ENCODE measurements around the gene B3GALNT1.
A peak's percentile ranks its signal among the peaks of the same experiment; 100 is the strongest.

B3GALNT1 gene

GRCh38 chr3:161104561-161105551 is at the start of gene B3GALNT1:
Gene B3GALNT1, minus strand, starts transcription at chr3:161105349. Its CDS starts 18,595 bp downstream, at chr3:161086754.
- peak; percentile 77 for DNase-seq (ENCODE audit: low spot score)

- no peak for DNase-seq (ENCODE audit: low spot score)
These were observed 48.3 kb upstream of the B3GALNT1 start for GRCh38 chr3:161153480-161153879.

GRCh38 chr3:161150001-161150525 is 44.9 kb upstream of the B3GALNT1 start:
- no peak for DNase-seq (ENCODE audit: low spot score)

DNA sequence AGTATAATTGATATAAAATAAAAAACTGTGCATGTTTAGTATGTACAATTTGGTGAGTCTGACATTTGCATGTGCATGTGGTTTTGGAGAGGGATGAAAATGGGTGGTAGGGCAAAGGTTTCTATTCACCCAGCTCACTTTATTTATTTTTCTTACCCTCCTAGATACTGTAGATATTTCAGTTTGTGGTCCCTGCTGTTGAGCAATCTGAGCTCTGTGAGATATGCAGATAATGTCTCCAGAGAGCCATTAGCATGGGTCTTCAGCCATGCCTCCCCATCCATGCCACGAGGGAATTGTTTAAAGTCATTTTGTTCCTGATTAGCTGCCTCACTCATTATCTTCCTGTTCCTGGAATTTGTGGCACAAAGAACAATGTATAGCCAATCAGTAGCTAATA is 44.4 kb upstream of the B3GALNT1 start:
- no peak for DNase-seq (ENCODE audit: low spot score)

DNA sequence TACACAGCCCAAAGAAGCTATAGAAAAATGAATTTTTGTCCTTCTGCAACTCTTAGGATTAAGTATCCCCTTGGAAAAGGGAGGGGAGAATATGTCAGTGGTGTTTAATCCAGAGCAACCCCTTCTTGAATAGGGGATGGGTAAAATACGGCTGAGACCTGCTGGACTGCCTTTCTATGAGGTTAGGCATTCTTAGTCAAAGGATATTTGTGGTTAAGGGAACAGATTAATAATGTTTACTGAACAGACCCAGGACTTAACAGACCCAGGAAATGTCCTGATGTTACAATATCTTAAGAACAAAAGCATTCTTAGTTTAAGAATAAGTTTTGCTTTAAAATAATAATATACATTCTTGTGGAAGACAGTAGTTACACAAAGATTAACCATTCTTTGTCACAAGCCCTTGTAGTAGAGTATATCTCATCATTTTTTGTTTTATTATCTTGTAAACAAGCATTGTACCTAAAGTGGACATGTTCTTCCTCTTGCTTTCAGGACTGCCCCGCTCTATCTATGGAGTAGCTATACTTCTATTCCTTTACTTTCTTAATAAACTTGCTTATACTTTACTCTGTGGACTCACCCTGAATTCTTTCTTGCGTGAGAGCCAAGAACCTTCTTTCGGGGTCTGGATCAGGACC is 43.8 kb upstream of the B3GALNT1 start:
- no peak for DNase-seq (ENCODE audit: low spot score)

- no peak for DNase-seq (ENCODE audit: low spot score)
These were observed 37.3 kb upstream of the B3GALNT1 start for GRCh38 chr3:161142486-161142885.

GRCh38 chr3:161139686-161140085 is 34.5 kb upstream of the B3GALNT1 start:
- DNase-seq (ENCODE audit: low spot score): no peak

DNA sequence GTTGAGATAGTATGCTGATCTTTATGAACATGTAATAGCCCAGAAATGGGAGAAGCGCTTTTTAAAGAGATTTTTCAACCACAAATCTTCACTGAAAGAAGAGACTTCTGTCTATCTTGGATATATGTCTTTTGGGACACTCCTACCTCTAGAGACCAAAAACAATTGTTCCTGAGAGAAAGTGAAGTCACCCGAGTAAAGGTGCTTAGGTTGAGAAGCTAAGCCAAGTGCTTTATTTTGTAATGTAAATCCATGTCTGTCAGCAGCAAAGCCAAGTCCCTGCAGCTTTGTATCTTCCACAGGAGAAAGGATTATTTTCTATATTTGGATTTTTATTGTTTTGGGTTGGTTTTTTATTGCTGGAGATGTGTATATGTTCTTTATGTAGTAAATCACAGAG is 32.1 kb upstream of the B3GALNT1 start:
- peak; percentile 12 for DNase-seq (ENCODE audit: low spot score)

DNA sequence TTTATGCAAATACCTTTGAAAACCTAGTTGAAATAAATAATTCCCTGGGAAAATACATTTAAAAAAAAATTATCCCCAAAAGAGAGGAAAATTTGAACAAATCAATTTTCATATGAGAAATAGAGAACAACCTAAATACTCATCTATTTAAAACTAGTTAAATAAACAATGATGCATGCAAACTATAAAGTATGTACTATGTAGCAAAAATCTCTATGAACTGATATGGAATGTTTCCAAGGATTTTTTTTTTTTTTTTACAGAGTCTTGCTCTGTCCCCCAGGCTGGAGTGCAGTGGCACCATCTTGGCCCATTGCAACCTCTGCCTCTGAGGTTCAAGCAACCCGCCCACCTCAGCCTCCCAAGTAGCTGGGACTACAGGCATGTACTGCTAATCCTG is 27.2 kb upstream of the B3GALNT1 start:
- DNase-seq (ENCODE audit: low spot score): no peak

DNA sequence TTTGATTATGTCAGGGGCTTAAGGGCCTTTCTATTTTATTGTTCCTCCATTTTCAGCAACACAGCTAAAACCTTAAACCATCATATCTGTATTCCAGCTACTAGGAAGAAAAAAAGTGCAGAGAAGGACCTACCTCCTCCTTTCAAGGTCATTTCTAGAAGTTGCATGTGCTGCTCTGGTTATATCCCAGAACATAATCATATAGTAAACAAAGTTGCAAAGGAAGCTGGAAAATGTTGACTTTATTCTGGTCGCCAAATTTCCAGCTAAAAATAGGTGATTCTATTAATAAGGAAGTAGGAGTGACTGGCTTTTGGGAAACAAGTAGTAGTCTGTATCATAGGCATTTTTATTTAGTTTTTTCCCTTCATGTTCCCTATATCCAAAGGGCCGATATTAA is 21.3 kb upstream of the B3GALNT1 start:
- DNase-seq (ENCODE audit: low spot score): no peak

DNA sequence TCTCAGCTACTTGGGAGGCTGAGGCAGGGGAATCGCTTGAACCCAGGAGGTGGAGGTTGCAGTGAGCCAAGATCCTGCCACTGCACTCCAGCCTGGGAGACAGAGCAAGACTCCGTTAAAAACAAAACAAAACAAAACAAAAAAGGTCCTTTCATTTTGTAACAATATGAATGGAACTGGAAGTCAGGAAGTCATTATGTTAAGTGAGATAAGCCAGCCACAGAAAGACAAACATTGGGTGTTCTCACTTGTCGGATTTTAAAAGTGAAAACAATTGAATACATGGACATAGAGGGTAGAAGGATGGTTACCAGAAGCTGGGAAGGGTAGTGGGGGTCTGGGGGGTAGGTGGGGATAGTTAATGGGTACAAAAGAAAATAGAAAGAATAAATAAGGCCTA is 12.5 kb upstream of the B3GALNT1 start:
- DNase-seq (ENCODE audit: low spot score): no peak

GRCh38 chr3:161108840-161109239 is 3.7 kb upstream of the B3GALNT1 start:
- no peak for DNase-seq (ENCODE audit: low spot score)

DNA sequence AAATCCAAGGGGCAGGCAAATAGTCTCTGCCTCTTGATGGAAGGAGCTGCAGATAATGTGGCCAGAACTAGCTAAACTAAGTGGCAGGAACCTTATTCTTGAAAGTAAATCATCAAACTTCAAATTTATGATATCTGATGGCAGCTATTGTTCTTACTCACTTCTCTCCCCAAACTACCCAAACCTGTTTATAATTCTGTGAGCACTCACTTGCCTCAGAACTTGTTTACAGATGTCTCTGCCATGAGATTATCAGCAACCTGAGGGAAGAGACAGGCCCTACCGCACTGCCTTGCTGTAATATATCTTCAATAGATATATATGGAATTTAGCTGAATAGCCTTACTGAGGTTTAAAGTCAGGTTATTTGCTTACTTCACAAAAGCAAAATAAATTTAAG is 2.2 kb upstream of the B3GALNT1 start:
- DNase-seq (ENCODE audit: low spot score): no peak

GRCh38 chr3:161103776-161104385 is 1.3 kb downstream of the B3GALNT1 start:
- DNase-seq (ENCODE audit: low spot score): no peak

- DNase-seq (ENCODE audit: low spot score): no peak
These were observed 3.5 kb downstream of the B3GALNT1 start for GRCh38 chr3:161101609-161102008.

DNA sequence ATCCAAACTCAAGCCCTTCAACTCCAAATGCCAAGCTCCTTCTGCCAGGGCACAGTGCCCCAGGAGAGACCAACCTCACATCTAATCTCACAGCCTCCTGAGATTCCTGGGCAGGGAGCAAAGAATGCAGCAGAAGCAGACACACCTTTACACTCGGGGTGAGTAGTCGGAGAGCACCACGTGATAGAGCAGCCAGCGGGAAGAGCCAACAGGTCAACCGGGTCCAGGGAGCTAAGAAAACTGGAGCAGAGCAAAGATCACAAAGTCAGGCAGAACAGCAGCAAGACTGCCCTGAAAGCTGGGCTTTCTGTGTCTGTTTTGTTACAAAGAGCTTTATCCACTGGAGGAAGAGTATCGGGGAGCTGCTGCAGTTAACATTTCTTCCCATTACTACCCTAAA is 4.2 kb downstream of the B3GALNT1 start:
- DNase-seq (ENCODE audit: low spot score): no peak

DNA sequence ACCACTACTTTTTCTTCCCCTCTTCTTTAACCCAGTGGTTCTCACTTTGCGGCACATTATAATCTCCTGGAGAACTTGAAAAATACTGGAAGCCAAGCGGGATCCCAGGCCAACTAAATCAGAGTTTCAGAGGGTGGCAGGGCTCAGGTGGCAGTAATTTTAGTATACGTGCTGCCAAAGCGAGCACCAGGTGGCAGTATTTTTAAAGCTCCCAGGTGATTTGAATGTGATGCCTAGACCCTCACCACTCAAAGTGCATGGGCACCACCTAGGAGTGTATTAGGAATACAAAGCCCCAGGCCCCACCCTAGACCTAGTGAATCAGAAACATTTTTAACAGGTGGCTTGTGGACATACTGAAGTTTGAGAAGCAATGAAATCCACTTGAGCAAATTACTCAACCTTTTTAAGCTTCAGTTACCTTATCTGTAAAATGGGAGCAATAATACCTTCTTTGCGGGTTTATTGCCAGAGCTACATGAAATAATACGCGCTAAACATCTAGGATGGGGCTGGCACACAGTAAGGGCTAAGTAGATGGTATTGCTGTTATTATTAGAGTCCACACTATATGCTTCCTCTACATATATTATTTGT is 8.3 kb downstream of the B3GALNT1 start:
- DNase-seq (ENCODE audit: low spot score): peak; percentile 33

GRCh38 chr3:161093895-161094294 is 11.3 kb downstream of the B3GALNT1 start:
- DNase-seq (ENCODE audit: low spot score): no peak

DNA sequence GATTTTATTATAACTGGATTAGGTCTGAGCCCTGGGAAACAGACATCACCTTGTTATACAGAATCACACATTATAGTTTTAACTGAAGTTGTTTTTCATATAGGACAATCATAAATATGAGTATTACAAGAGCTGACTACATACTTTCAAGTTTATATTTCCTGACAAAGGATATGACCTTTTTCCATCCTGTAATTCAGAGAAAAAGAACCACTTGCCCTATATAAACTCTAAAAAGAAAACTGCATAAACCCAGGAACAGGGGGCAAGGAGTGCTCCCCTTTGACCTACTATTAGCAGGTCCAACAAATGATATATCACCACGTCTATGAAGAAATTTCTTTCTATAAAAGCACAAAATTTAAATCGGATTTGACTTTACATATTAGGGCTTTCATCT is 20.9 kb downstream of the B3GALNT1 start:
- DNase-seq (ENCODE audit: low spot score): no peak

DNA sequence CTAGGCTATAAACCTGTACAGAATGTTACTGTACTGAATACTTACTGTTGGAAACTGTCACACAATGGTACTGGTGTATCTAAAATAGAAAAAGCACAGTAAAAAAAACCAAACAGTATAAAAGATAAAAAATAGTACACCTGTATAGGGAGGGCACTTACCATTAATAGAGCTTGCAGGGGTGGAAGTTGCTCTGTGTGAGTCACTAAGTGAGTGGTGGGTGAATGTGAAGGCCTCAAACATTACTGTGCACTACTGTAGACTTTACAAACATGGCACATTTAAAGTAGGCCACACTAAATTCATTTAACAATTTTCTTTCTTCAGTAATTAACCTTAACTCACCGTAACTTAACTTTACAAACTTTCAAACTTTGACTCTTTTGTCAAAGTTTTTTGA is 22.0 kb downstream of the B3GALNT1 start:
- no peak for DNase-seq (ENCODE audit: low spot score)

DNA sequence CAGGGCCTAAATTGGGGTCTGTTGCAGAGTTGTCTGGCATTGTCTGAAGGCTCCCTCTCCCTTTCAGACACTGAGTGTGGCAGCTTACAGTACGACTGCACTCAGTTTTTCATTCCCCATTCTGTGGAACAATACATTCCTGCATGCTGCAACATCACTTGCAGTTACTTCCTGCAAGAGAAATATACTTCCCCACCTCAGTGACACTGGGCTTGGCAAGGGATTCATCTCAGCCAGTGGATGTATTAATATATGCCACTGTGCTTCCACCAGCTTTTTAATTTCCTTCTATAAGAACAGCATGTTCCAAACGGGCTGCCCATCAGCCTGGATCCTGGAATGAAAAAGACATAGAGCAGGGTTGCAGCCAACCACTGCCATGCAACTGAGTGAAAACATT is 23.1 kb downstream of the B3GALNT1 start:
- no peak for DNase-seq (ENCODE audit: low spot score)

DNA sequence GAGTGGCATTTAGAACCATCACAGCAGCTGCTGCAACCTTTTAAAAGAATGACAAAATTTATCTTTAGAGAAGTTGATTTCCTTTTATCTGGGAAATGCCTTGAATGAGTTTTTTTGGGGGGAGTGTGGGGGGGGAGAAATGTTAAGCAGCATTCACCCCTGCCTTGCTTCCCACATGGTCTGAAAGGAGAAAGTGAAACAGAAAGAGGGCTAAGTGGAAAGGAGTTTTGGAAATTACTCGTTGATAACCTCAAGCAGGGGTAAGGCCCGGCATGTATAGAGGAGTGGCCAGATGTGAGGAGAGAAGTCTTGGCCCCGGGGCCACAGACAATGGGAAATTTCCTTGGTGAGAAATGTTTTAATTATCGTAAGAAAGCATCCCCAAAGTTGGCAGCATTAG is 23.5 kb downstream of the B3GALNT1 start:
- no peak for DNase-seq (ENCODE audit: low spot score)
